K562 (cell line): ENCODE data around the gene MTERF2.
A peak's percentile ranks its signal among the peaks of the same experiment; 100 is the strongest.

Experiments used
- CTCF ChIP-seq, 3 experiments: IDR thresholded peaks in 2 of 3; conservative IDR thresholded peaks in 1 of 3; 2 replicates each; pipeline ENCODE4 v1.5.1; 2011 to 2012; ENCODE audit warnings: low read length in 3 of 3, mild to moderate bottlenecking in 3 of 3, control low read depth in 2 of 3, improper control_type of control experiment in 1 of 3, inconsistent platforms in 1 of 3, low read depth in 1 of 3, mixed read lengths in 1 of 3, moderate library complexity in 1 of 3; ENCODE audit not compliant: insufficient read depth in 2 of 3
- HDAC1 ChIP-seq, 2 experiments: fragments of 450-650 bp; IDR thresholded peaks; 2 replicates each; pipeline ENCODE4 v1.6.1; 2016 to 2017; ENCODE audit warnings: inconsistent platforms in 1 of 2, mild to moderate bottlenecking in 1 of 2, moderate library complexity in 1 of 2
- TCF7L2 ChIP-seq: fragments of 150-350 bp; IDR thresholded peaks from 2 replicates; pipeline ENCODE4 v1.6.1; 2016; ENCODE audit warnings: low read depth, mild to moderate bottlenecking, low read length, moderate library complexity
- ZZZ3 ChIP-seq: fragments of 450-650 bp; IDR thresholded peaks from 2 replicates; pipeline ENCODE4 v1.6.1; 2016; ENCODE audit warnings: antibody characterized with exemption, mild to moderate bottlenecking, moderate library complexity

GRCh38 chr12:106954462-106955376, 32.2 kb downstream of the MTERF2 start:
- TF ChIP-seq HDAC1 (IDR thresholded peaks at IDR 0.05) (peak in 1 of 2 experiments; percentile 16; a peak in 1 of 4 replicates), TCF7L2 (no peak), ZZZ3 (no peak), CTCF (IDR thresholded peaks at IDR 0.05 in 2 of 3, conservative IDR thresholded peaks at IDR 0.05 in 1 of 3; ENCODE audit: insufficient read depth in 2 of 3, low read depth in 1 of 3, low read length in 3 of 3) (no peak)
